K562 (cell line): ENCODE measurements around the gene CCN2. TPM values are rescaled to one million over a fixed set of nuclear protein-coding genes. Genes with fewer than 3 reads are reported as not detected.

Experiments used
- ATAC-seq: fragments of 200-7000 bp; cut with Tn5 transposase; 3 replicates; pipeline ENCODE4 v1.9.1; 2020; ENCODE audit warnings: moderate library complexity
- BruUV-seq: library from RNA; stranded (reverse); fragments of 400-500 nt; replicated peaks from 2 replicates; lab custom pipeline; 2021; lab: Mats Ljungman, UMichigan
- CTCF ChIA-PET: fragments of 300-600 bp; formaldehyde crosslinking; extraction: SDS; loops from one replicate; lab custom pipeline; 2021; ENCODE audit warnings: low intra/inter-chr PET ratio; lab: Yijun Ruan, JAX
- POLR2A ChIA-PET: fragments of 300-600, 350-650 bp; sonication (Branson Sonifier 250); formaldehyde crosslinking; extraction: SDS; loops from one replicate; lab custom pipeline; 2021; ENCODE audit warnings: antibody characterized with exemption, inconsistent platforms; lab: Yijun Ruan, JAX
- DNase-seq, 4 experiments: peaks; one replicate each; pipeline versions ENCODE4 v3.0.0 to v3.0.0-alpha.2; 2011 to 2018; ENCODE audit warnings: low spot score in 3 of 4, mixed read lengths in 3 of 4; ENCODE audit errors: extremely low read depth in 1 of 4
- FAIRE-seq: peaks from 2 replicates; lab custom pipeline; 2011; peaks lifted over from hg19 to GRCh38; lab: Jason Lieb, UNC
- H2AFZ ChIP-seq: 2 replicates; pipeline ENCODE4 v1.6.0; 2011; ENCODE audit warnings: low read depth, low read length, control low read depth, inconsistent platforms
- H3K27ac ChIP-seq: fragments of 200-600 bp; 3 replicates; pipeline ENCODE4 v1.8.0; 2011; ENCODE audit warnings: low read depth, mild to moderate bottlenecking, control low read depth, inconsistent platforms, low read length, moderate library complexity, mixed read lengths; ENCODE audit errors: extremely low read depth
- H3K27me3 ChIP-seq, 2 experiments: fragments of 300-600 bp in 1 of 2; 2 replicates in 1 of 2; 3 replicates in 1 of 2; pipeline versions ENCODE4 v1.6.0 to v1.8.0; 2011; ENCODE audit warnings: inconsistent platforms in 2 of 2, low read length in 2 of 2, mild to moderate bottlenecking in 1 of 2, mixed read lengths in 1 of 2, moderate library complexity in 1 of 2; ENCODE audit not compliant: control insufficient read depth in 2 of 2, insufficient read depth in 2 of 2
- H3K36me3 ChIP-seq: fragments of 300-600 bp; 3 replicates; pipeline ENCODE4 v1.8.0; 2011; ENCODE audit warnings: mild to moderate bottlenecking, low read length, inconsistent platforms; ENCODE audit not compliant: control insufficient read depth, insufficient read depth
- H3K4me1 ChIP-seq, 2 experiments: fragments of 200-600 bp in 1 of 2; replicated peaks in 1 of 2; 2 replicates in 1 of 2; 3 replicates in 1 of 2; pipeline versions ENCODE4 v1.5.1 to v1.8.0; 2011; ENCODE audit warnings: inconsistent platforms in 2 of 2, low read length in 2 of 2, mild to moderate bottlenecking in 1 of 2, mixed read lengths in 1 of 2, moderate library complexity in 1 of 2; ENCODE audit not compliant: control insufficient read depth in 2 of 2, insufficient read depth in 2 of 2
- H3K4me2 ChIP-seq: 2 replicates; pipeline ENCODE4 v1.6.1; 2011; ENCODE audit warnings: low read length, control low read depth, inconsistent platforms, mixed read lengths; ENCODE audit not compliant: insufficient read depth
- H3K4me3 ChIP-seq: fragments of 200-600 bp; sonication (generic), shearing (Covaris generic); 2 replicates; pipeline ENCODE4 v1.5.1; 2016; ENCODE audit warnings: control low read depth, inconsistent platforms
- H3K79me2 ChIP-seq: fragments of 200-600 bp; 3 replicates; pipeline ENCODE4 v1.8.0; 2011; ENCODE audit warnings: low read length, inconsistent platforms; ENCODE audit not compliant: control insufficient read depth, insufficient read depth
- H3K9ac ChIP-seq, 2 experiments: 2 replicates each; pipeline versions ENCODE4 v1.6.0 to v1.6.1; 2011; ENCODE audit warnings: low read depth in 2 of 2, low read length in 2 of 2, control low read depth in 1 of 2, inconsistent platforms in 1 of 2, mild to moderate bottlenecking in 1 of 2, mixed read lengths in 1 of 2; ENCODE audit not compliant: insufficient read depth in 1 of 2
- H3K9me1 ChIP-seq: one replicate; pipeline ENCODE4 v1.6.0; 2011; ENCODE audit warnings: inconsistent platforms, mild to moderate bottlenecking, low read length, moderate library complexity; ENCODE audit not compliant: control insufficient read depth, insufficient read depth
- H3K9me3 ChIP-seq: replicated peaks from 2 replicates; pipeline ENCODE4 v1.5.1; 2011; ENCODE audit warnings: low read depth, low read length, inconsistent platforms; ENCODE audit not compliant: control insufficient read depth, insufficient read depth
- H4K20me1 ChIP-seq: replicated peaks from 2 replicates; pipeline ENCODE4 v1.6.1; 2011; ENCODE audit warnings: low read length, inconsistent platforms, mixed read lengths; ENCODE audit not compliant: control insufficient read depth, insufficient read depth
- CBFA2T3 ChIP-seq: fragments of 450-650 bp; IDR thresholded peaks from 2 replicates; pipeline ENCODE4 v1.6.1; 2017
- CBX2 ChIP-seq: fragments of 200-600 bp; sonication (generic); IDR thresholded peaks from one replicate; pipeline ENCODE4 v1.6.1; 2012; ENCODE audit warnings: mild to moderate bottlenecking, low read length, inconsistent platforms; ENCODE audit not compliant: insufficient read depth, poor library complexity, severe bottlenecking
- DMBX1 ChIP-seq: fragments of 250-450 bp; sonication (Bioruptor Pico); IDR thresholded peaks from 2 replicates; pipeline ENCODE4 v1.8.0; 2022; ENCODE audit warnings: inconsistent platforms, mild to moderate bottlenecking, moderate library complexity, borderline replicate concordance
- GTF2B ChIP-seq: IDR thresholded peaks from 2 replicates; pipeline ENCODE4 v1.6.1; 2011; ENCODE audit not compliant: insufficient read length; ENCODE audit errors: extremely low read depth
- HLTF ChIP-seq: fragments of 450-650 bp; IDR thresholded peaks from 2 replicates; pipeline ENCODE4 v1.6.1; 2016
- NCOR1 ChIP-seq: fragments of 450-650 bp; IDR thresholded peaks from 2 replicates; pipeline ENCODE4 v1.6.1; 2016; ENCODE audit warnings: mild to moderate bottlenecking, moderate library complexity
- PATZ1 ChIP-seq: fragments of 250-450 bp; sonication (Bioruptor Pico); IDR thresholded peaks from 2 replicates; pipeline ENCODE4 v1.5.0; 2020; ENCODE audit warnings: mild to moderate bottlenecking, borderline replicate concordance
- TFAP4 ChIP-seq: sonication (generic); formaldehyde crosslinking; IDR thresholded peaks from 2 replicates; pipeline ENCODE4 v1.8.0; 2022; ENCODE audit warnings: missing genetic modification reagents, mild to moderate bottlenecking, moderate library complexity, borderline replicate concordance
- ZBTB43 ChIP-seq: sonication (generic); formaldehyde crosslinking; IDR thresholded peaks from 2 replicates; pipeline ENCODE4 v1.8.0; 2023; ENCODE audit warnings: mild to moderate bottlenecking, missing genetic modification reagents
- ZNF277 ChIP-seq: fragments of 250-450 bp; sonication (Bioruptor Pico); IDR thresholded peaks from 2 replicates; pipeline ENCODE4 v1.8.0; 2022; ENCODE audit warnings: inconsistent platforms, mild to moderate bottlenecking, moderate library complexity, borderline replicate concordance
- ZNF740 ChIP-seq, 3 experiments: fragments of 200-800 bp in 1 of 3; sonication (Bioruptor generic) in 1 of 3; sonication (generic) in 1 of 3; formaldehyde crosslinking in 1 of 3; IDR thresholded peaks; 2 replicates each; pipeline versions ENCODE4 v1.6.1 to v1.8.0; 2016 to 2022; ENCODE audit warnings: mild to moderate bottlenecking in 2 of 3, missing compliant biosample characterization in 2 of 3, missing genetic modification characterization in 2 of 3, missing genetic modification reagents in 1 of 3
- WGBS: fragments of 100-300 bp; shearing (Covaris generic); methylation state at CpG from one replicate; pipeline ENCODE4 v1.1.6; 2016; ENCODE audit warnings: low coverage, mixed read lengths; ENCODE audit not compliant: insufficient coverage; ENCODE audit errors: missing lambda C conversion rate; 5-methylcytosine and 5-hydroxymethylcytosine counted together
- in situ Hi-C: fragments of 300-500 bp; cut with MboI; formaldehyde crosslinking; loops from 4 replicates; pipeline ENCODE4 v1.15.0; 2018; ENCODE audit warnings: inconsistent platforms, mixed read lengths
- intact Hi-C: fragments of 100-400 bp; cut with micrococcal nuclease; formaldehyde crosslinking; loops from 2 replicates; pipeline ENCODE4 v1.14.2; 2022
- polyA plus RNA-seq, 8 experiments: library from polyadenylated mRNA; depleted of rRNA in 4 of 8; stranded (reverse) in 5 of 8; unstranded in 3 of 8; fragments of >200 nt; fragmentation: Nextera tagmentation in 2 of 8; fragmentation: Illumina TruSeq in 1 of 8; extraction: Ambion mirVana in 2 of 8; extraction: Trizol in 1 of 8; gene quantifications; 2 replicates each; pipeline versions ENCODE4 v1.2.1 to v1.2.3, GENCODE V29; 2011 to 2014; ENCODE audit warnings: inconsistent platforms in 1 of 8, missing spikeins in 1 of 8
- total RNA-seq, 7 experiments: library from RNA; depleted of rRNA in 6 of 7; stranded (reverse); fragments of >200 nt in 6 of 7; fragmentation: Illumina TruSeq in 2 of 7; extraction: Trizol in 2 of 7; gene quantifications; 2 replicates each; pipeline versions ENCODE4 v1.2.1 to v1.2.3, GENCODE V29; 2011 to 2021; ENCODE audit warnings: low replicate concordance in 1 of 7

CCN2 gene
- total and polyA plus RNA-seq, 9 of the 15 experiments (the other 6 are each of a cell fraction or from before 2014, with no cell fraction given), result 0.40 TPM; not detected in 8

GRCh38 chr6:131966443-131966842 lies 15.3 kb upstream of the CCN2 start:
- H4K20me1 ChIP-seq, result no peaks in the 10 kb centered on the region
- BruUV-seq, result no TSS peak
- H3K27me3 ChIP-seq, result no peaks in the 10 kb centered on the region
- TF ChIP-seq CBFA2T3, result no peak
- no peak for TF ChIP-seq CBX2
- no peak for TF ChIP-seq HLTF
- no peak for TF ChIP-seq TFAP4
- no peak for TF ChIP-seq ZNF740 (CRISPR knock-in tag; IDR thresholded peaks at IDR 0.05)
- TF ChIP-seq ZNF740 (tag; IDR thresholded peaks at IDR 0.05), result no peak
- no peak for TF ChIP-seq GTF2B
- TF ChIP-seq DMBX1 (CRISPR knock-in tag), result no peak
- no peak for TF ChIP-seq ZBTB43 (CRISPR knock-in tag)
- TF ChIP-seq NCOR1, result no peak
- no peak for TF ChIP-seq ZNF277
- TF ChIP-seq PATZ1 (CRISPR knock-in tag), result no peak
- H3K4me2 ChIP-seq, result no peak overlapping the region
- no peak overlapping the region for H3K9ac ChIP-seq
- ATAC-seq (no peak), DNase-seq (no peak), FAIRE-seq (no peak)
- H3K27ac ChIP-seq, result no peak overlapping the region
- H3K4me1 ChIP-seq, result no peaks in the 10 kb centered on the region
- H3K4me3 ChIP-seq, result no peak overlapping the region
- in situ Hi-C loops (no loop called here), intact Hi-C loops (no loop called here)
- H3K36me3 ChIP-seq, result no peaks in the 10 kb centered on the region
- no peak overlapping the region for H2AFZ ChIP-seq
- ChIA-PET CTCF (no interaction called here), POLR2A (no interaction called here)
- no peaks in the 10 kb centered on the region for H3K9me1 ChIP-seq
- H3K79me2 ChIP-seq, result no peaks in the 10 kb centered on the region
- H3K9me3 ChIP-seq, result no peaks in the 10 kb centered on the region
- 0% methylated on average over 6 of the region's 6 CpGs for WGBS
